Common myeloid progenitor, CD34-positive (primary cell): Measurements from ENCODE around the gene DUSP7.

Experiments used
- CTCF ChIA-PET: fragments of 350-600 bp; sonication (Branson Sonifier 250); formaldehyde crosslinking; loops from one replicate; lab custom pipeline; 2021; ENCODE audit warnings: antibody characterized with exemption; lab: Charles Lee
- POLR2A ChIA-PET: fragments of 350-600 bp; sonication (Branson Sonifier 250); formaldehyde crosslinking; loops from one replicate; lab custom pipeline; 2021; ENCODE audit warnings: antibody characterized with exemption; lab: Charles Lee
- DNase-seq, 3 donors: peaks; one replicate each; pipeline versions ENCODE4 v3.0.0 to v3.0.0-alpha.2; 2013
- H3K27ac ChIP-seq, 2 experiments: 1 replicate in 1 of 2; 2 replicates in 1 of 2; pipeline ENCODE4 v1.7.0; 2013; ENCODE audit warnings: inconsistent platforms in 2 of 2, low read length in 2 of 2, mild to moderate bottlenecking in 2 of 2, low read depth in 1 of 2, moderate library complexity in 1 of 2; ENCODE audit not compliant: severe bottlenecking in 2 of 2, insufficient read depth in 1 of 2, poor library complexity in 1 of 2
- H3K27me3 ChIP-seq, 5 experiments: replicated peaks in 2 of 5; 1 replicate in 3 of 5; 2 replicates in 2 of 5; pipeline versions ENCODE4 v1.6.1 to v1.7.0; 2013; ENCODE audit warnings: low read length in 4 of 5, mild to moderate bottlenecking in 2 of 5, moderate library complexity in 2 of 5, inconsistent platforms in 1 of 5; ENCODE audit not compliant: insufficient read depth in 5 of 5, control insufficient read depth in 4 of 5
- H3K36me3 ChIP-seq, 4 experiments: 1 replicate in 2 of 4; 2 replicates in 2 of 4; pipeline versions ENCODE4 v1.6.1 to v1.7.0; 2013; ENCODE audit warnings: low read length in 3 of 4, control low read depth in 1 of 4, mild to moderate bottlenecking in 1 of 4; ENCODE audit not compliant: control insufficient read depth in 4 of 4, insufficient read depth in 4 of 4
- H3K4me1 ChIP-seq, 4 experiments: 1 replicate in 3 of 4; 2 replicates in 1 of 4; pipeline versions ENCODE4 v1.6.1 to v1.7.1; 2013; ENCODE audit warnings: low read length in 3 of 4, mild to moderate bottlenecking in 3 of 4, control low read depth in 1 of 4, inconsistent platforms in 1 of 4, moderate library complexity in 1 of 4; ENCODE audit not compliant: control insufficient read depth in 4 of 4, insufficient read depth in 4 of 4; ENCODE audit errors: control extremely low read depth in 1 of 4
- H3K4me3 ChIP-seq, 7 experiments: 1 replicate in 4 of 7; 2 replicates in 3 of 7; pipeline versions ENCODE4 v1.5.1 to v1.7.0; 2013; ENCODE audit warnings: mild to moderate bottlenecking in 7 of 7, low read length in 6 of 7, moderate library complexity in 6 of 7, inconsistent platforms in 2 of 7, low read depth in 2 of 7, control low read depth in 1 of 7; ENCODE audit not compliant: insufficient read depth in 4 of 7, control insufficient read depth in 1 of 7; ENCODE audit errors: extremely low read depth in 1 of 7
- H3K9me3 ChIP-seq, 5 experiments: 1 replicate in 4 of 5; 2 replicates in 1 of 5; pipeline versions ENCODE4 v1.6.1 to v1.7.1; 2013; ENCODE audit warnings: low read length in 4 of 5, mild to moderate bottlenecking in 2 of 5, inconsistent platforms in 1 of 5, low read depth in 1 of 5, moderate library complexity in 1 of 5; ENCODE audit not compliant: control insufficient read depth in 4 of 5, insufficient read depth in 2 of 5; ENCODE audit errors: control extremely low read depth in 1 of 5
- WGBS: methylation state at CpG from one replicate; pipeline ENCODE4 v1.1.5; 2013; ENCODE audit not compliant: insufficient coverage; 5-methylcytosine and 5-hydroxymethylcytosine counted together

DUSP7 gene

GRCh38 chr3:52023860-52024764, 32.3 kb downstream of the DUSP7 start:
- WGBS = 80% methylated on average over 5 of the region's 8 CpGs
- CTCF ChIA-PET = interaction anchor here (1.2 to 1.8 kb wide), 3 partner anchors 11 to 28 kb away, joined by 3 to 7 read pairs (median 4); no protein-coding TSS in a partner anchor
- H3K27me3 ChIP-seq = no peaks in the 10 kb centered on the region
- POLR2A ChIA-PET = no interaction called here
- H3K9me3 ChIP-seq = no peaks in the 10 kb centered on the region
- no peaks in the 10 kb centered on the region for H3K36me3 ChIP-seq
- no peak overlapping the region for H3K4me3 ChIP-seq
- no peak for DNase-seq
- no peak overlapping the region for H3K27ac ChIP-seq
- H3K4me1 ChIP-seq = peaks cover 0 to 16% (median 11%) of the 10 kb centered on the region in 4 experiments

- DNase-seq = no peak
- ChIA-PET CTCF (interaction anchor here (0.6 to 1.8 kb wide), 4 partner anchors 12 to 41 kb away, joined by 3 to 7 read pairs (median 4); no protein-coding TSS in a partner anchor), POLR2A (no interaction called here)
- no peaks in the 10 kb centered on the region for H3K27me3 ChIP-seq
- H3K4me3 ChIP-seq = no peak overlapping the region
- no peaks in the 10 kb centered on the region for H3K9me3 ChIP-seq
- 100% methylated on average over 3 of the region's 3 CpGs for WGBS
- H3K4me1 ChIP-seq = peaks cover 0 to 16% (median 11%) of the 10 kb centered on the region in 4 experiments
- H3K36me3 ChIP-seq = no peaks in the 10 kb centered on the region
- no peak overlapping the region for H3K27ac ChIP-seq
Observed at GRCh38 chr3:52023101-52023770, 33.1 kb downstream of the DUSP7 start.

GRCh38 chr3:52022323-52023100, 33.9 kb downstream of the DUSP7 start:
- no peaks in the 10 kb centered on the region for H3K27me3 ChIP-seq
- WGBS = 96% methylated on average over 14 of the region's 20 CpGs
- H3K4me3 ChIP-seq = no peak overlapping the region
- no peak for DNase-seq
- no peaks in the 10 kb centered on the region for H3K9me3 ChIP-seq
- ChIA-PET POLR2A (no interaction called here), CTCF (interaction anchor here (0.7 to 10.9 kb wide), 5 partner anchors 12 to 110 kb away, joined by 3 to 64 read pairs (median 4); no protein-coding TSS in a partner anchor)
- H3K27ac ChIP-seq = no peak overlapping the region
- H3K36me3 ChIP-seq = no peaks in the 10 kb centered on the region
- H3K4me1 ChIP-seq = peaks cover 0 to 16% (median 11%) of the 10 kb centered on the region in 4 experiments

- Histone ChIP-seq H3K36me3 (no peaks in the 10 kb centered on the region), H3K4me1 (peaks cover 0 to 16% (median 11%) of the 10 kb centered on the region in 4 experiments), H3K27ac (no peak overlapping the region), H3K9me3 (no peaks in the 10 kb centered on the region), H3K27me3 (no peaks in the 10 kb centered on the region), H3K4me3 (no peak overlapping the region)
- POLR2A ChIA-PET = no interaction called here
- 72% methylated on average over 8 of the region's 10 CpGs for WGBS
- CTCF ChIA-PET = interaction anchor here (0.7 to 10.9 kb wide), 5 partner anchors 12 to 110 kb away, joined by 3 to 64 read pairs (median 3); no protein-coding TSS in a partner anchor
- DNase-seq = peak in 1 of 3 donors; percentile 21
Observed at GRCh38 chr3:52021489-52022268, 34.7 kb downstream of the DUSP7 start.

GRCh38 chr3:52020796-52021195, 35.6 kb downstream of the DUSP7 start:
- peaks cover 0 to 16% (median 11%) of the 10 kb centered on the region in 4 experiments for H3K4me1 ChIP-seq
- 100% methylated on average over 2 of the region's 7 CpGs for WGBS
- DNase-seq = no peak
- H3K27me3 ChIP-seq = no peaks in the 10 kb centered on the region
- ChIA-PET CTCF (interaction anchor here (1.1 to 10.9 kb wide), 3 partner anchors 15 to 33 kb away, joined by 3 to 64 read pairs (median 4); no protein-coding TSS in a partner anchor), POLR2A (no interaction called here)
- H3K36me3 ChIP-seq = no peaks in the 10 kb centered on the region
- H3K4me3 ChIP-seq = no peak overlapping the region
- H3K9me3 ChIP-seq = no peaks in the 10 kb centered on the region
- H3K27ac ChIP-seq = no peak overlapping the region
